GM19438 (cell line): ENCODE measurements around the gene SNN.

Experiments used
- ATAC-seq: cut with Tn5 transposase; IDR thresholded peaks from one replicate; pipeline ENCODE4 v1.9.1; 2021; ENCODE audit warnings: low read depth; ENCODE audit not compliant: unreplicated experiment

SNN gene

DNA sequence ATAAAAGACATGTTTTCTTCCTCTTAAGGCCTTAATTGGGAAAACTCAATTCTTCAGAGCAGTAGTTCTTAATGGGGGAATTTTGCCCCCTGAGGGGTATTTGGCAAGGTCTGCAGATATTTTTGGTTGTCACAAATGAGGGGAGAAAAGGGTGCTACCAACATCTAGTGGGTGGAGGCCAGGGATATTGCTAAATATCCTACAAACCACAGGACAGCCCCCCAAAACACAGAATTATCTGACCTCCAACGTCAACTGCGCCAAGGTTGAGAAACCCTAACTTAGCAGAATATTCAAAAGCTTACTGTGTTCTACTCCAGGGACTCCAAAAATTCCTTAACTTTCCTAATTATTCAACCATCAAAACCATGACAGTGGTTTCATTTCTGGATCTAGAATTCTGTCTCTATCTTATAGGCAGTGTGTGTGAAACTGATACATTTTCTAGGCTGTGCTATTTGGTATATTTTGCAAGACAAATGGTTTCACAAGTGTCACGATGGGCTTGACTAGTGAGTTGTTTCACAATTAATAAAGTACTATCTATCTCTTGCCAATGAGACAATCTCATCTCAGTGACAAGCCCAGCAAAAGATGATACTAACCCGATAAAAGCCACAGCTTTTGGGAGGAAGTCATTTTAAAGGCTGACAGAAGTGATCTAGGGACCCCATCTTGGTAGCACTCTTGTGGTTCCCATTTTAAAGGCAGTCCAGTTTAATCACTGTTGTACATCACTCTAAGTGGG, 59.7 kb downstream of the SNN start:
- peak; percentile 54 for ATAC-seq
